Glutamatergic neuron (in vitro differentiated cells): ENCODE measurements around the gene HSD17B2. TPM values are rescaled to one million over a fixed set of nuclear protein-coding genes. Genes with fewer than 3 reads are reported as not detected.

Source experiments
- DNase-seq: peaks from one replicate; pipeline ENCODE4 v3.0.0; 2022
- H3K27ac Mint-ChIP-seq: one replicate; pipeline ENCODE4 v1.8.0; 2020; ENCODE audit warnings: mild to moderate bottlenecking, mixed read lengths, inconsistent platforms; ENCODE audit not compliant: unreplicated experiment
- H3K27me3 Mint-ChIP-seq: one replicate; pipeline ENCODE4 v1.8.0; 2020; ENCODE audit warnings: mild to moderate bottlenecking, moderate library complexity, mixed read lengths, inconsistent platforms; ENCODE audit not compliant: unreplicated experiment
- H3K36me3 Mint-ChIP-seq: one replicate; pipeline ENCODE4 v1.8.0; 2020; ENCODE audit warnings: mild to moderate bottlenecking, mixed read lengths, inconsistent platforms; ENCODE audit not compliant: unreplicated experiment
- H3K4me1 Mint-ChIP-seq: one replicate; pipeline ENCODE4 v1.8.0; 2020; ENCODE audit warnings: mild to moderate bottlenecking, low read depth, mixed read lengths, inconsistent platforms; ENCODE audit not compliant: unreplicated experiment
- H3K4me3 Mint-ChIP-seq: one replicate; pipeline ENCODE4 v1.8.0; 2020; ENCODE audit warnings: mild to moderate bottlenecking, mixed read lengths, inconsistent platforms; ENCODE audit not compliant: unreplicated experiment
- H3K9me3 Mint-ChIP-seq: one replicate; pipeline ENCODE4 v1.8.0; 2020; ENCODE audit warnings: mild to moderate bottlenecking, moderate library complexity, mixed read lengths, inconsistent platforms; ENCODE audit not compliant: unreplicated experiment
- total RNA-seq: library from RNA; stranded (reverse); fragmentation: NEBNext Ultra II Directional; extraction: Animal tissue kit (Norgen Biotek cat#: 25700); gene quantifications from one replicate; pipeline ENCODE4 v1.2.1, GENCODE V29; 2021; ENCODE audit not compliant: unreplicated experiment
- TF ChIP-seq, protein P1 (sequence below): fragments of 200-600 bp; sonication (generic); IDR thresholded peaks from one replicate; pipeline ENCODE4 v1.5.0; 2021; ENCODE audit not compliant: partially characterized antibody, unreplicated experiment

The HSD17B2 gene
- total RNA-seq, 1 donor from 2014 or later, result not detected

- no peak overlapping the region for H3K27ac Mint-ChIP-seq
- no peak overlapping the region for H3K4me3 Mint-ChIP-seq
- no peaks in the 10 kb centered on the region for H3K4me1 Mint-ChIP-seq
- DNase-seq, result no peak
- H3K36me3 Mint-ChIP-seq, result no peaks in the 10 kb centered on the region
- H3K9me3 Mint-ChIP-seq, result no peaks in the 10 kb centered on the region
- TF ChIP-seq, protein P1, sequence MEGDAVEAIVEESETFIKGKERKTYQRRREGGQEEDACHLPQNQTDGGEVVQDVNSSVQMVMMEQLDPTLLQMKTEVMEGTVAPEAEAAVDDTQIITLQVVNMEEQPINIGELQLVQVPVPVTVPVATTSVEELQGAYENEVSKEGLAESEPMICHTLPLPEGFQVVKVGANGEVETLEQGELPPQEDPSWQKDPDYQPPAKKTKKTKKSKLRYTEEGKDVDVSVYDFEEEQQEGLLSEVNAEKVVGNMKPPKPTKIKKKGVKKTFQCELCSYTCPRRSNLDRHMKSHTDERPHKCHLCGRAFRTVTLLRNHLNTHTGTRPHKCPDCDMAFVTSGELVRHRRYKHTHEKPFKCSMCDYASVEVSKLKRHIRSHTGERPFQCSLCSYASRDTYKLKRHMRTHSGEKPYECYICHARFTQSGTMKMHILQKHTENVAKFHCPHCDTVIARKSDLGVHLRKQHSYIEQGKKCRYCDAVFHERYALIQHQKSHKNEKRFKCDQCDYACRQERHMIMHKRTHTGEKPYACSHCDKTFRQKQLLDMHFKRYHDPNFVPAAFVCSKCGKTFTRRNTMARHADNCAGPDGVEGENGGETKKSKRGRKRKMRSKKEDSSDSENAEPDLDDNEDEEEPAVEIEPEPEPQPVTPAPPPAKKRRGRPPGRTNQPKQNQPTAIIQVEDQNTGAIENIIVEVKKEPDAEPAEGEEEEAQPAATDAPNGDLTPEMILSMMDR, result no peak
- H3K27me3 Mint-ChIP-seq, result peaks cover 3% of the 10 kb centered on the region
Measured at GRCh38 chr16:82017911-82018568, 17.0 kb upstream of the HSD17B2 start.

GRCh38 chr16:82019535-82019934 is 15.5 kb upstream of the HSD17B2 start:
- H3K27me3 Mint-ChIP-seq, result peaks cover 6% of the 10 kb centered on the region
- no peaks in the 10 kb centered on the region for H3K4me1 Mint-ChIP-seq
- no peak for DNase-seq
- no peaks in the 10 kb centered on the region for H3K9me3 Mint-ChIP-seq
- H3K4me3 Mint-ChIP-seq, result no peak overlapping the region
- TF ChIP-seq, protein P1, result no peak
- H3K36me3 Mint-ChIP-seq, result peaks cover 9% of the 10 kb centered on the region
- H3K27ac Mint-ChIP-seq, result no peak overlapping the region

DNA sequence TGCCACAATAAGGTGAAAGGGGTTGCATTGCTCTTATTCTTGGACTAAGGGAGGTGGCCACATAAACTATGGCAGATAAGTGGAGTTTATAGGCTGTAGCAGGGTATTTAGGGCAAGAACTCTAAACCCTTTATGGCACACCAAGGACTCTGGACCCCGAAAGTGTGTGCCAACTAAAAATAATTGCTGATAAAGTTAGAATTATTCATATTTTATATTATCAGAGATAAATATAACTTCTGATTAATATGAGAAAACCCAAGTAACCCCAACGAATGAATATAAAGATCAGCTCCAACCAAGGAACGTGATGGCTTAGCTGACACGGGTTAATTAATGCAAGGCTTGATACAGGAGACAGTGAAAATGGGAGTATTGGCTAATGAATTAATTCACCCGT is 15.0 kb upstream of the HSD17B2 start:
- no peak for DNase-seq
- Mint-ChIP-seq H3K4me3 (no peak overlapping the region), H3K4me1 (no peaks in the 10 kb centered on the region), H3K27ac (no peak overlapping the region), H3K9me3 (no peaks in the 10 kb centered on the region), H3K27me3 (peaks cover 6% of the 10 kb centered on the region), H3K36me3 (peaks cover 9% of the 10 kb centered on the region)
- TF ChIP-seq, protein P1, result no peak

DNA sequence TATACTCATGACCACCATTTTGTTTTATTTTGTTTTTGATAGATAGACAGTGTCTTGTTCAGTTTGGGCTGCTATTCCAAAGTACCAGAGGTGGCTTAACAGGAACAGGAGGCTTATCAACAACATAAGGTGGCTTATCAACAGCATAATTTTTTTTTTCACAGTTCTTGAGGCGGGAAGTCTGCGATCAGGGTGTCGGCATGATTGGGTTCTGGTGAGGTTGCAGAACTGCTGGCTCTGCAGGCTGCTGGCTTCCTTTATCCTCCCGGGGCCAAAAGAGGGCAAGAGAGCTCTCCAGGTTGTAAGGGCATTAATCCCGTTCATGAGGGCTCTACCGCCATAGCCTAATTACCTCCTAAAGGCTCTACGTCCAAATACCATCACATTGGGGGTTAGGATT is 11.8 kb upstream of the HSD17B2 start:
- no peaks in the 10 kb centered on the region for H3K4me1 Mint-ChIP-seq
- TF ChIP-seq, protein P1, result no peak
- peaks cover 13% of the 10 kb centered on the region for H3K36me3 Mint-ChIP-seq
- no peak overlapping the region for H3K27ac Mint-ChIP-seq
- H3K27me3 Mint-ChIP-seq, result peaks cover 3% of the 10 kb centered on the region
- no peak overlapping the region for H3K4me3 Mint-ChIP-seq
- H3K9me3 Mint-ChIP-seq, result no peaks in the 10 kb centered on the region
- no peak for DNase-seq

- H3K4me3 Mint-ChIP-seq, result no peak overlapping the region
Measured at GRCh38 chr16:82024316-82024715, 10.7 kb upstream of the HSD17B2 start.

More at GRCh38 chr16:82024316-82024715, 10.7 kb upstream of the HSD17B2 start:
- Mint-ChIP-seq H3K9me3 (no peaks in the 10 kb centered on the region), H3K36me3 (peaks cover 13% of the 10 kb centered on the region), H3K4me1 (no peaks in the 10 kb centered on the region), H3K27me3 (peaks cover 3% of the 10 kb centered on the region), H3K27ac (no peak overlapping the region)
- no peak for DNase-seq
- TF ChIP-seq, protein P1, result no peak
